Epithelial cell of prostate (primary cell): ENCODE data around the gene VSTM1.
"Not testable (repeated sequence)": the region's sequence is repeated elsewhere in the genome, so short reads cannot be mapped to it uniquely, and the experiment has no call there.

Experiments used
- DNase-seq: peaks from one replicate; pipeline ENCODE4 v3.0.0-alpha.2; 2011; ENCODE audit warnings: low read depth, low spot score
- H3K27ac ChIP-seq: fragments of 450-650 bp; 2 replicates; pipeline ENCODE4 v1.5.1; 2017; ENCODE audit warnings: mild to moderate bottlenecking

VSTM1 gene

GRCh38 chr19:54063350-54064116 lies at the start of gene VSTM1:
Gene VSTM1, minus strand, starts transcription at chr19:54063897. Its CDS starts 120 bp downstream, at chr19:54063777.
- DNase-seq, result no peak
- no peak within 1 kb of the TSS for H3K27ac ChIP-seq

- DNase-seq, result no peak
- H3K27ac ChIP-seq, result no peak overlapping the region
Observed at GRCh38 chr19:54109651-54110050, 46.0 kb upstream of the VSTM1 start.

- no peak overlapping the region for H3K27ac ChIP-seq
- no peak for DNase-seq
Observed at GRCh38 chr19:54108496-54108895, 44.8 kb upstream of the VSTM1 start.

- no peak overlapping the region for H3K27ac ChIP-seq
- DNase-seq, result no peak
Observed at GRCh38 chr19:54107876-54108490, 44.3 kb upstream of the VSTM1 start.

- no peak for DNase-seq
- H3K27ac ChIP-seq, result no peak overlapping the region
Observed at GRCh38 chr19:54106716-54107115, 43.0 kb upstream of the VSTM1 start.

- H3K27ac ChIP-seq, result no peak overlapping the region
- no peak for DNase-seq
Observed at GRCh38 chr19:54105796-54106195, 42.1 kb upstream of the VSTM1 start.

GRCh38 chr19:54104998-54105715 lies 41.5 kb upstream of the VSTM1 start:
- DNase-seq, result no peak
- H3K27ac ChIP-seq, result no peak overlapping the region

GRCh38 chr19:54102421-54103169 lies 38.9 kb upstream of the VSTM1 start, which contains the start of gene NDUFA3:
Gene NDUFA3, plus strand, starts transcription at chr19:54102855. Its CDS starts 24 bp downstream, at chr19:54102879.
- no peak within 1 kb of the TSS for H3K27ac ChIP-seq
- peak; percentile 94 for DNase-seq

- no peak for DNase-seq
Observed at GRCh38 chr19:54100561-54100960, 36.9 kb upstream of the VSTM1 start, which contains the start of gene OSCAR. Gene OSCAR, minus strand, starts transcription at chr19:54100803. Its CDS starts 11 bp downstream, at chr19:54100792.

GRCh38 chr19:54099903-54100255 lies 36.2 kb upstream of the VSTM1 start:
- DNase-seq, result not testable (repeated sequence)
- H3K27ac ChIP-seq, result peak overlapping the region; percentile 27

More at GRCh38 chr19:54100561-54100960, 36.9 kb upstream of the VSTM1 start, which contains the start of gene OSCAR:
- peak within 1 kb of the TSS; percentile 27 for H3K27ac ChIP-seq

GRCh38 chr19:54099190-54099902 lies 35.6 kb upstream of the VSTM1 start:
- H3K27ac ChIP-seq, result no peak overlapping the region

GRCh38 chr19:54096617-54097106 lies 33.0 kb upstream of the VSTM1 start:
- no peak for DNase-seq

More at GRCh38 chr19:54099190-54099902, 35.6 kb upstream of the VSTM1 start:
- DNase-seq, result no peak

GRCh38 chr19:54095859-54096616 lies 32.3 kb upstream of the VSTM1 start:
- not testable (repeated sequence) for DNase-seq, H3K27ac ChIP-seq

More at GRCh38 chr19:54096617-54097106, 33.0 kb upstream of the VSTM1 start:
- H3K27ac ChIP-seq, result no peak overlapping the region

GRCh38 chr19:54095136-54095858 lies 31.6 kb upstream of the VSTM1 start:
- H3K27ac ChIP-seq, result no peak overlapping the region

GRCh38 chr19:54094426-54095000 lies 30.8 kb upstream of the VSTM1 start:
- H3K27ac ChIP-seq, result no peak overlapping the region
- DNase-seq, result no peak

More at GRCh38 chr19:54095136-54095858, 31.6 kb upstream of the VSTM1 start:
- no peak for DNase-seq

GRCh38 chr19:54084410-54084809 lies 20.7 kb upstream of the VSTM1 start:
- H3K27ac ChIP-seq, result no peak overlapping the region
- DNase-seq, result no peak

GRCh38 chr19:54081032-54081431 lies 17.3 kb upstream of the VSTM1 start, which contains the start of gene TARM1:
Gene TARM1, minus strand, starts transcription at chr19:54081365. Its CDS starts 25 bp downstream, at chr19:54081340.
- DNase-seq, result no peak

More at GRCh38 chr19:54081032-54081431, 17.3 kb upstream of the VSTM1 start, which contains the start of gene TARM1:
- no peak within 1 kb of the TSS for H3K27ac ChIP-seq
